Omental fat pad (tissue), 4 donors: ENCODE data around the gene TCF7. TPM values are rescaled to one million over a fixed set of nuclear protein-coding genes. Genes with fewer than 3 reads are reported as not detected.

Source experiments
- ATAC-seq: fragments of 150-250 bp; one replicate; pipeline ENCODE4 v1.9.1; 2016; ENCODE audit warnings: mild to moderate bottlenecking, moderate library complexity; ENCODE audit not compliant: low FRiP score
- DNase-seq: peaks from one replicate; pipeline ENCODE4 v3.0.0-alpha.2; 2019; ENCODE audit warnings: low spot score
- CTCF ChIP-seq, 3 donors: fragments of 450-650 bp; IDR thresholded peaks; one replicate each; pipeline ENCODE4 v1.5.1; 2016 to 2017; ENCODE audit warnings: antibody characterized with exemption in 3 of 3, mild to moderate bottlenecking in 3 of 3, moderate library complexity in 2 of 3
- total RNA-seq, 4 donors: library from RNA; depleted of rRNA; stranded (reverse); fragments of >200 nt; gene quantifications; one replicate each; pipeline ENCODE4 v1.1.0, GENCODE V29; 2016

TCF7 gene
- total RNA-seq, 4 donors from 2014 or later: 1.6 to 4.3 (median 2.7) TPM

GRCh38 chr5:134161513-134162395 is 47.3 kb downstream of the TCF7 start:
- no peak for TF ChIP-seq CTCF (IDR thresholded peaks at IDR 0.05)
- ATAC-seq: no peak
- DNase-seq: no peak

- TF ChIP-seq CTCF (IDR thresholded peaks at IDR 0.05): no peak
- ATAC-seq: no peak
- no peak for DNase-seq
Observed at GRCh38 chr5:134162592-134162991, 48.1 kb downstream of the TCF7 start.

- TF ChIP-seq CTCF (IDR thresholded peaks at IDR 0.05): no peak
- DNase-seq: no peak
Observed at GRCh38 chr5:134171972-134172371, 57.5 kb downstream of the TCF7 start.

GRCh38 chr5:134174841-134175839 is 60.7 kb downstream of the TCF7 start:
- TF ChIP-seq CTCF (IDR thresholded peaks at IDR 0.05): no peak
- DNase-seq (no peak), ATAC-seq (no peak)

More at GRCh38 chr5:134171972-134172371, 57.5 kb downstream of the TCF7 start:
- ATAC-seq: no peak

GRCh38 chr5:134175921-134176510 is 61.5 kb downstream of the TCF7 start:
- no peak for TF ChIP-seq CTCF (IDR thresholded peaks at IDR 0.05)
- ATAC-seq: peak; percentile 2
- no peak for DNase-seq

GRCh38 chr5:134176511-134177368 is 62.3 kb downstream of the TCF7 start, which contains the start of gene SKP1:
TSS of gene SKP1 (minus strand) at chr5:134176950. CDS start at chr5:134174022, 2,928 bp downstream.
- DNase-seq (peak; percentile 37), ATAC-seq (peak; percentile 83)
- TF ChIP-seq CTCF (IDR thresholded peaks at IDR 0.05): no peak
